HEK293 (cell line): ENCODE results near the gene IRX6.

Experiments used
- CTCF ChIA-PET: fragments of 350-600 bp; formaldehyde crosslinking; extraction: SDS; loops from one replicate; lab custom pipeline; 2021; ENCODE audit warnings: antibody characterized with exemption; lab: Yijun Ruan, JAX
- POLR2A ChIA-PET: fragments of 300-600 bp; formaldehyde crosslinking; extraction: SDS; loops from one replicate; lab custom pipeline; 2020; ENCODE audit warnings: antibody characterized with exemption, inconsistent platforms; lab: Yijun Ruan, JAX
- H3K27ac ChIP-seq: fragments of 200-500 bp; sonication (Bioruptor generic); 2 replicates; pipeline ENCODE4 v1.5.1; 2014; ENCODE audit warnings: low read depth, low read length, control low read depth, inconsistent platforms; ENCODE audit errors: extremely low read depth
- H3K36me3 ChIP-seq, 2 experiments: fragments of 200-500 bp in 1 of 2; sonication (Bioruptor generic) in 1 of 2; 1 replicate in 1 of 2; 2 replicates in 1 of 2; pipeline ENCODE4 v1.5.1; 2014 to 2017; ENCODE audit warnings: inconsistent platforms in 2 of 2, low read length in 2 of 2; ENCODE audit not compliant: control insufficient read depth in 2 of 2, insufficient read depth in 1 of 2
- H3K4me1 ChIP-seq: fragments of 200-500 bp; sonication (Bioruptor generic); 2 replicates; pipeline ENCODE4 v1.5.1; 2014; ENCODE audit warnings: mild to moderate bottlenecking, low read length, inconsistent platforms; ENCODE audit not compliant: control insufficient read depth, insufficient read depth
- H3K4me3 ChIP-seq: 2 replicates; pipeline ENCODE4 v1.5.1; 2011; ENCODE audit warnings: low read depth, mild to moderate bottlenecking, control low read depth, low read length, moderate library complexity
- H3K9me3 ChIP-seq: fragments of 200-500 bp; sonication (Bioruptor generic); 2 replicates; pipeline ENCODE4 v1.5.1; 2014; ENCODE audit warnings: low read depth, low read length, inconsistent platforms; ENCODE audit not compliant: control insufficient read depth, insufficient read depth
- EGR2 ChIP-seq: fragments of 450-650 bp; formaldehyde crosslinking; IDR thresholded peaks from 2 replicates; pipeline ENCODE4 v1.5.1; 2016; ENCODE audit warnings: low read depth, missing biosample characterization, missing genetic modification characterization
- IKZF3 ChIP-seq: fragments of 450-650 bp; IDR thresholded peaks from 2 replicates; pipeline ENCODE4 v1.5.0; 2018; ENCODE audit warnings: missing biosample characterization, mild to moderate bottlenecking, missing genetic modification characterization, moderate library complexity
- MYNN ChIP-seq: fragments of 450-650 bp; formaldehyde crosslinking; IDR thresholded peaks from 2 replicates; pipeline ENCODE4 v1.5.1; 2016; ENCODE audit warnings: missing biosample characterization, missing genetic modification characterization, borderline replicate concordance
- PBX3 ChIP-seq: sonication (generic); formaldehyde crosslinking; IDR thresholded peaks from 2 replicates; pipeline ENCODE4 v1.8.1; 2022; ENCODE audit warnings: mild to moderate bottlenecking, moderate library complexity, missing genetic modification reagents
- PRDM2 ChIP-seq: fragments of 450-650 bp; formaldehyde crosslinking; IDR thresholded peaks from 2 replicates; pipeline ENCODE4 v1.5.1; 2016; ENCODE audit warnings: missing biosample characterization, missing genetic modification characterization, borderline replicate concordance
- SALL2 ChIP-seq: fragments of 450-650 bp; formaldehyde crosslinking; IDR thresholded peaks from 2 replicates; pipeline ENCODE4 v1.5.0; 2017; ENCODE audit warnings: missing biosample characterization, mild to moderate bottlenecking, missing genetic modification characterization, borderline replicate concordance
- SCRT2 ChIP-seq: fragments of 450-650 bp; formaldehyde crosslinking; IDR thresholded peaks from 2 replicates; pipeline ENCODE4 v1.5.1; 2016; ENCODE audit warnings: missing biosample characterization, missing genetic modification characterization
- TCF7L2 ChIP-seq: IDR thresholded peaks from 2 replicates; pipeline ENCODE4 v1.6.1; 2011; ENCODE audit warnings: low read depth, mild to moderate bottlenecking, inconsistent platforms, low read length, moderate library complexity, borderline replicate concordance
- WT1 ChIP-seq: fragments of 450-650 bp; formaldehyde crosslinking; IDR thresholded peaks from 2 replicates; pipeline ENCODE4 v1.5.1; 2016; ENCODE audit warnings: missing biosample characterization, missing genetic modification characterization
- YY2 ChIP-seq: fragments of 450-650 bp; formaldehyde crosslinking; IDR thresholded peaks from 2 replicates; pipeline ENCODE4 v1.5.1; 2016; ENCODE audit warnings: missing biosample characterization, missing genetic modification characterization
- ZBTB8A ChIP-seq: fragments of 450-650 bp; formaldehyde crosslinking; IDR thresholded peaks from 2 replicates; pipeline ENCODE4 v1.5.1; 2016; ENCODE audit warnings: missing biosample characterization, missing genetic modification characterization
- ZEB2 ChIP-seq: fragments of 450-650 bp; formaldehyde crosslinking; IDR thresholded peaks from 2 replicates; pipeline ENCODE4 v1.5.1; 2016; ENCODE audit warnings: missing biosample characterization, missing genetic modification characterization
- ZFP3 ChIP-seq: fragments of 450-650 bp; formaldehyde crosslinking; IDR thresholded peaks from 2 replicates; pipeline ENCODE4 v1.5.1; 2016; ENCODE audit warnings: low read depth, missing biosample characterization, missing genetic modification characterization
- ZNF121 ChIP-seq: fragments of 450-650 bp; formaldehyde crosslinking; IDR thresholded peaks from 2 replicates; pipeline ENCODE4 v1.5.1; 2016; ENCODE audit warnings: missing biosample characterization, missing genetic modification characterization
- ZNF155 ChIP-seq: fragments of 450-650 bp; formaldehyde crosslinking; IDR thresholded peaks from 2 replicates; pipeline ENCODE4 v1.5.1; 2016; ENCODE audit warnings: missing biosample characterization, missing genetic modification characterization
- ZNF223 ChIP-seq: fragments of 450-650 bp; formaldehyde crosslinking; IDR thresholded peaks from 2 replicates; pipeline ENCODE4 v1.5.1; 2016; ENCODE audit warnings: missing biosample characterization, missing genetic modification characterization
- ZNF24 ChIP-seq: fragments of 450-650 bp; formaldehyde crosslinking; IDR thresholded peaks from 2 replicates; pipeline ENCODE4 v1.5.1; 2016; ENCODE audit warnings: missing biosample characterization, missing genetic modification characterization
- ZNF341 ChIP-seq: fragments of 450-650 bp; formaldehyde crosslinking; IDR thresholded peaks from 2 replicates; pipeline ENCODE4; 2016; ENCODE audit warnings: low read depth, missing biosample characterization, missing genetic modification characterization
- ZNF350 ChIP-seq: fragments of 450-650 bp; formaldehyde crosslinking; IDR thresholded peaks from 2 replicates; pipeline ENCODE4 v1.5.0; 2017; ENCODE audit warnings: missing biosample characterization, mild to moderate bottlenecking, missing genetic modification characterization
- ZNF394 ChIP-seq: fragments of 450-650 bp; formaldehyde crosslinking; IDR thresholded peaks from 2 replicates; pipeline ENCODE4 v1.5.1; 2016; ENCODE audit warnings: missing biosample characterization, missing genetic modification characterization, mild to moderate bottlenecking, moderate library complexity, borderline replicate concordance
- ZNF426 ChIP-seq: fragments of 450-650 bp; formaldehyde crosslinking; IDR thresholded peaks from 2 replicates; pipeline ENCODE4 v1.5.1; 2017; ENCODE audit warnings: missing biosample characterization, missing genetic modification characterization, mild to moderate bottlenecking, inconsistent platforms, moderate library complexity
- ZNF449 ChIP-seq: fragments of 450-650 bp; formaldehyde crosslinking; IDR thresholded peaks from 2 replicates; pipeline ENCODE4 v1.5.1; 2017; ENCODE audit warnings: missing biosample characterization, mild to moderate bottlenecking, missing genetic modification characterization, moderate library complexity
- ZNF473 ChIP-seq: fragments of 450-650 bp; formaldehyde crosslinking; IDR thresholded peaks from 2 replicates; pipeline ENCODE4 v1.5.1; 2017; ENCODE audit warnings: missing biosample characterization, missing genetic modification characterization
- ZNF513 ChIP-seq: fragments of 450-650 bp; IDR thresholded peaks from 2 replicates; pipeline ENCODE4 v1.5.1; 2018; ENCODE audit warnings: missing biosample characterization, missing genetic modification characterization
- ZNF585B ChIP-seq: fragments of 450-650 bp; formaldehyde crosslinking; IDR thresholded peaks from 2 replicates; pipeline ENCODE4 v1.5.1; 2016; ENCODE audit warnings: missing biosample characterization, missing genetic modification characterization
- ZNF623 ChIP-seq: fragments of 450-650 bp; formaldehyde crosslinking; IDR thresholded peaks from 2 replicates; pipeline ENCODE4 v1.5.1; 2016; ENCODE audit warnings: missing biosample characterization, missing genetic modification characterization
- ZNF664 ChIP-seq: fragments of 450-650 bp; formaldehyde crosslinking; IDR thresholded peaks from 2 replicates; pipeline ENCODE4 v1.5.1; 2016; ENCODE audit warnings: missing biosample characterization, missing genetic modification characterization
- ZNF777 ChIP-seq: fragments of 450-650 bp; formaldehyde crosslinking; IDR thresholded peaks from 2 replicates; pipeline ENCODE4 v1.5.1; 2017; ENCODE audit warnings: missing biosample characterization, missing genetic modification characterization, borderline replicate concordance
- ZNF837 ChIP-seq: fragments of 450-650 bp; formaldehyde crosslinking; IDR thresholded peaks from 2 replicates; pipeline ENCODE4 v1.5.1; 2016; ENCODE audit warnings: missing biosample characterization, missing genetic modification characterization

The IRX6 gene

GRCh38 chr16:55323637-55324271, at the start of gene IRX6:
TSS of gene IRX6 (plus strand) at chr16:55324203. CDS start at chr16:55325092, 889 bp downstream.
- CTCF ChIA-PET, result interaction anchor here (0.6 to 1.7 kb wide), 15 partner anchors 9 to 543 kb away, joined by 3 to 13 read pairs (median 4); no protein-coding TSS in a partner anchor
- H3K27ac ChIP-seq, result peak within 1 kb of the TSS; percentile 46; the same call in 1 of the 2 replicates
- TF ChIP-seq ZNF24, result no peak
- TF ChIP-seq ZBTB8A (tag by site-specific recombination), result no peak; the same call in 1 of the 2 replicates
- TF ChIP-seq ZNF426 (tag by site-specific recombination), result no peak
- no peak for TF ChIP-seq ZNF513
- peak; percentile 77 for TF ChIP-seq IKZF3 (tag by site-specific recombination)
- TF ChIP-seq ZNF350, result no peak
- TF ChIP-seq ZNF837, result no peak
- no peak for TF ChIP-seq SCRT2 (tag by site-specific recombination)
- peak; percentile 75; the same call in 1 of the 2 replicates for TF ChIP-seq ZNF777 (tag by site-specific recombination)
- TF ChIP-seq ZNF341 (tag by site-specific recombination), result no peak
- no peak for TF ChIP-seq EGR2 (tag by site-specific recombination)
- no peak for TF ChIP-seq ZNF585B (tag by site-specific recombination)
- TF ChIP-seq SALL2 (tag by site-specific recombination), result no peak
- TF ChIP-seq ZFP3 (tag by site-specific recombination), result no peak
- TF ChIP-seq YY2 (tag by site-specific recombination), result no peak
- TF ChIP-seq ZNF449 (tag by site-specific recombination), result peak; percentile 91
- TF ChIP-seq ZNF623 (tag by site-specific recombination), result no peak
- TF ChIP-seq ZNF664 (tag by site-specific recombination), result no peak
- TF ChIP-seq ZEB2, result 0 out of 2 replicates have a peak, but pooled peaks have one; percentile 16
- no peak for TF ChIP-seq ZNF121
- TF ChIP-seq ZNF394 (tag by site-specific recombination), result peak; percentile 38; the same call in 1 of the 2 replicates
- TF ChIP-seq PRDM2 (tag by site-specific recombination), result no peak
- no peak for TF ChIP-seq ZNF155 (tag by site-specific recombination)
- no peak for TF ChIP-seq WT1 (tag by site-specific recombination)
- TF ChIP-seq MYNN (tag by site-specific recombination), result no peak
- no peak for TF ChIP-seq ZNF473
- TF ChIP-seq PBX3 (CRISPR knock-in tag), result no peak
- no peak for TF ChIP-seq TCF7L2
- TF ChIP-seq ZNF223 (tag by site-specific recombination), result no peak

More at GRCh38 chr16:55323637-55324271, at the start of gene IRX6:
- POLR2A ChIA-PET, result interaction anchor here (0.6 to 1.0 kb wide), 3 partner anchors 9 to 431 kb away, joined by 3 read pairs; no protein-coding TSS in a partner anchor
- Histone ChIP-seq H3K4me3 (peak within 1 kb of the TSS; percentile 34), H3K9me3 (no peaks in the 10 kb centered on the region), H3K4me1 (no peaks in the 10 kb centered on the region), H3K36me3 (no peaks in the 10 kb centered on the region)
